Neuron (in vitro differentiated cells): ENCODE measurements around the gene EPB41.
"Not testable (repeated sequence)": the region's sequence is repeated elsewhere in the genome, so short reads cannot be mapped to it uniquely, and the experiment has no call there.

Source experiments
- H2AFZ ChIP-seq: one replicate; pipeline ENCODE4 v1.6.1; 2013; ENCODE audit warnings: low read depth, mild to moderate bottlenecking, inconsistent platforms, low read length, moderate library complexity
- H3K27me3 ChIP-seq: one replicate; pipeline ENCODE4 v1.6.1; 2013; ENCODE audit warnings: low read length; ENCODE audit not compliant: insufficient read depth
- H3K36me3 ChIP-seq: one replicate; pipeline ENCODE4 v1.6.1; 2013; ENCODE audit warnings: low read length; ENCODE audit not compliant: insufficient read depth
- H3K4me1 ChIP-seq: one replicate; pipeline ENCODE4 v1.6.1; 2013; ENCODE audit warnings: low read length; ENCODE audit not compliant: insufficient read depth
- H3K4me3 ChIP-seq: 2 replicates; pipeline ENCODE4 v1.5.1; 2013; ENCODE audit warnings: mild to moderate bottlenecking, low read length, moderate library complexity
- H3K9me3 ChIP-seq: one replicate; pipeline ENCODE4 v1.6.1; 2013; ENCODE audit warnings: low read length

Gene EPB41

DNA sequence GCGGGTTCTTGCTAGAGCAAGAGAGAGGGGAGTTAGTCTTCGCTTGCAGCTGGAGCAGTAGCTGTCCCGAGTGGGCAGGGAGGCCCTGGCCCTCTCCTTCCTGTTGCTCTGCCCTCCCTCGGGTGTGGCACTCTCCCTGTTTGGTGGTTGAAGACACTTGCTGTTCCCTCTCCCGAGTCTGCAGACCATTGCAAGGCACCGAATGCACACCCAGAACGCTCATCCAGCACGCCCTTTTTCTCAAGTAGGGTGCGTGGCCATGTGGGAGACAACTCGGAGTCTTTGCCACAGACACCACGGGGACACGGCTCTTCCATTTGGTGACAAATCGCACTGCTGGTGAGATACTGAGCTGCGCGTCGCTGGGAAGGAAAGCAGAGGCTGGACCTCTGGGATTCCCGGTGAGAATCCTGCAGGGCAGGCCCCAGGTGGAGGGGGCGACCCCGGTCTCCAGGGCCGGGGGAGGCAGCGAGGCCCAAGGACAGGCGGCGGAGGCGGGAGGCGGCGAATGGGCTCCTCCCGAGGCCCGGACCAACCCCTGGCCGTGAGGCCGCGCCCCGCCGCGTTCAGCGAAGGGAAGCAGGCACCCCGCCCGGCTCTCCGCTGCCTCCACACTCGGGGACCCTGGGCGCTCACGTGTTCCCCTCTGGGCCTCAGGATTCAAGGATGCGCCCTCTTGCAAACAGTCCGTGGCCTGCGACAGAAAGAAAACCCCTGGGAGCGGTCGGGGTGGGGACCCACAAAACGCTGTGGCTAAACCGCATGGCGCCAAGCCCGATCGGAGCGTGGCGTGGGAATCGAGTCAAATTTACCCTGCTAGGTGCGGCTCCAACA, 219.7 kb downstream of the EPB41 start:
- no peaks in the 10 kb centered on the region for H3K27me3 ChIP-seq
- H2AFZ ChIP-seq, result no peak overlapping the region
- no peaks in the 10 kb centered on the region for H3K36me3 ChIP-seq
- no peaks in the 10 kb centered on the region for H3K4me1 ChIP-seq
- H3K4me3 ChIP-seq, result no peak overlapping the region
- no peaks in the 10 kb centered on the region for H3K9me3 ChIP-seq

DNA sequence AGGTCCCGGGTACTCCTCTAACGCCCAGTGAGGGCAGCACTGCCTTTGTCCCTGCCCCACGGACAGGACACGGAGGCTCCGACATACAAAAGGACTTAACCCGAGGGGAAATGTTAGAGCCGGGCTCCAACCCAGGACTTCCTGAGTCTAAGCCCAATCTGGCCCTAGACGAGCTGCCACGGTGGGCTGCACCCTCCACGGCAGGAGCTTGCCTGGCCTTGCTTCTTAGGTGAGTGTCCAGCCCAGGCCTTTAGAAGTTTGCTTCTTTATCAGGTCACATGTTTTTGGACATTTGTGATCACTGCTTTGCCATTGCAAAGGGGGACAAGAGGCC, 220.3 kb downstream of the EPB41 start:
- Histone ChIP-seq H3K4me1 (no peaks in the 10 kb centered on the region), H3K4me3 (no peak overlapping the region), H3K9me3 (no peaks in the 10 kb centered on the region), H3K27me3 (no peaks in the 10 kb centered on the region), H2AFZ (no peak overlapping the region), H3K36me3 (no peaks in the 10 kb centered on the region)

DNA sequence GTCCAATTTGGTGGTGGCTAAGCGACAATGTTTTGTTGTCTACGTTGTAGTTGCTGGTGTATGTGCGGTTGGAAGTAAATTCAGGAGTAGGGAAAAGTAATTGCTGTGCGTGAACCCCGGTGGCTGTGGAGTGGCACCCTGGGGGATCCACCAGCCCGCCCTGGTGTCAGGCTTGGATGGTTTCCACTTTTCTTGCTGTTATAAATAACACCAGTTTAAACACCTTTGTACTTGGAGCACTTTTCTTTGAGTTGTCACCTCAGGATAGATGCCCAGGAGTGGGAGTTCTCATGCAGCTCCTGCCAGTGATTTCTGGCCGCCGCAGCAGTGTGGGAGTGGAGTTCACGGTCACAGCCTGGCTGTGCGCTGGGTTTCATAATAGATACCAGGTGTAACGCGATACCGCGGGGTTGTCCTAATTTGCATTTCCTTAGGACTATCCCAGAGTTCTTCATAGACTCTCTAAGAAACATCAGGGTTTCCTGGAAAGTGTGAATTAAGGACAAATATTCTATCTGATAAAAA, 222.1 kb downstream of the EPB41 start:
- no peaks in the 10 kb centered on the region for H3K9me3 ChIP-seq
- no peaks in the 10 kb centered on the region for H3K4me1 ChIP-seq
- no peak overlapping the region for H2AFZ ChIP-seq
- H3K27me3 ChIP-seq, result no peaks in the 10 kb centered on the region
- H3K4me3 ChIP-seq, result no peak overlapping the region
- no peaks in the 10 kb centered on the region for H3K36me3 ChIP-seq

GRCh38 chr1:29142714-29143113, 228.3 kb downstream of the EPB41 start:
- H3K9me3 ChIP-seq, result peaks cover under 1% of the 10 kb centered on the region
- no peaks in the 10 kb centered on the region for H3K27me3 ChIP-seq
- H3K4me1 ChIP-seq, result peaks cover 4% of the 10 kb centered on the region
- H3K4me3 ChIP-seq, result no peak overlapping the region
- no peak overlapping the region for H2AFZ ChIP-seq
- peaks cover 29% of the 10 kb centered on the region for H3K36me3 ChIP-seq

- H3K36me3 ChIP-seq, result peaks cover 43% of the 10 kb centered on the region
- no peaks in the 10 kb centered on the region for H3K27me3 ChIP-seq
- no peak overlapping the region for H2AFZ ChIP-seq
- peaks cover 4% of the 10 kb centered on the region for H3K4me1 ChIP-seq
- H3K9me3 ChIP-seq, result peaks cover 7% of the 10 kb centered on the region
- H3K4me3 ChIP-seq, result no peak overlapping the region
These were observed 229.8 kb downstream of the EPB41 start for GRCh38 chr1:29144178-29144577.

DNA sequence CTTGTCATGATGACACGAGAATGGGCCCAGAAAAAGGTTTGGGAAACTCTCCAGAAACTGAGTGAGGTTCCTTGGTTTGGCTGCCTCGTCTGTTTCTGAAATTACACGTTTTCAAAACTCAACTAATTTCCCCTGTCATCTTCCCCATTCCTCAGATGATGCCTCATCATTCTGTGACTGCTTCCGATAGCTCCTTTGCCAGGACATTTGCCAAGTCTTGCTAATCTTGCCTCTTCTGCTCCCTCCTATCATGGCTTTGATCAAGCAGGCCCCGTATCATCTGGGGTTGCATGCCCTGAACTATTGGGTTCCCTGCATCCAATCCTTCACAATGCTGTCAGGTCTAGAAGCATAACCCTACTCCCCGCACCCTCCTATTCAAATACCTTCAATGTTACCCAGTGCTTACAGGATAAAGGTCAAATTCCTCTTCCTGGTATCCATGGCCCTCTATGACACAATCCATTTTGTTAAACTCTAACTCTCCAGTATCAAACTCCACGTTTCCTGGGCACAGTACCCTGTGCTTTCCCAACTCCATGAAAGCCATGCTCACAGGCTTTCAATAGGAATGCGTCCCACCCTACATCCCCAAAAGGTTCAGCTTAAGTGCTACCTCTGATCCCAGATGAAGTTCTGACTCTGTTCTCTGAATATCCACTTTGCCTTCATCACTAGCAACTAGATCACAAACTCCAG, 231.5 kb downstream of the EPB41 start:
- no peaks in the 10 kb centered on the region for H3K27me3 ChIP-seq
- peaks cover 4% of the 10 kb centered on the region for H3K4me1 ChIP-seq
- H3K9me3 ChIP-seq, result peaks cover 7% of the 10 kb centered on the region
- no peak overlapping the region for H3K4me3 ChIP-seq
- H2AFZ ChIP-seq, result no peak overlapping the region
- peaks cover 59% of the 10 kb centered on the region for H3K36me3 ChIP-seq

DNA sequence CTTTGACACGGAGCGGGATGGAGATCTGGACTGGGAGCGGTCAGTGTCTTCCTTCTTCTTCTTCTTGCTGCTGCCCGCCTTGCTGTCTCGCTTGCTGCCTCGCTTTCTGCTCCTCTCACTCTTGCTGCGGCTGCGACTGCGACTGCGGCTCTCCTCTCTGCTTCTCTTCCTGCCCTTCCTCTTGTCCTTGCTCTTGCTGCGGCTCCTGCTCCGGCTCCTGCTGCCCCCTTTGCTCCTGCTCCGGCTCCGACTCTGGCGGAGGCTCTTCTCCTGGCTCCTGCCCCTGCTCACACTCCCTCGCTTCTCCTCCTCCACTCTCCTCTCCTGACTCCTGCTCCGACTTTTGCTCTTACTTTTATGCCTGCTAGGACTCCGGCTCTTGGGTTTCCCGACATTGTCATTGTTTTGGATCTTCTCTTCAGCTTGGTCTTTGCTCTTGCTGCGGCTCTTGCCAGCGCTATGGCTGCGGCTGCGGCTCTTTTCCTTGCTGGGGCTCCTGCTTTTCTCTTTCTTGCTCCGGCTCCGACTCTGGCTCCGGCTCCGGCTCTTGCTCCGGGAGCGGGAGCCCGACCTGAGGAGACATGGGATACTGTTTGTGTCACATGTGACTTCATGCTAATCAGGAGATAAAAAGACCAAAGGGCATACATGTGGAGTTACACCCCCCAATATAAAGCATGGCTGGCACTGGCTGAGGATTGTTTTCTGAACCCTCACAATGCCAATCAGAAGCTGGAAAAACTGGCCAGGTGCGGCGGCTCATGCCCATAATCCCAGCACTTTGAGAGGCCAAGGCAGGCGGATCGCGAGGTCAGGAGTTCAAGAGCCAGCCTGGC, 234.5 kb downstream of the EPB41 start:
- Histone ChIP-seq H3K27me3 (no peaks in the 10 kb centered on the region), H3K9me3 (peaks cover 7% of the 10 kb centered on the region), H3K36me3 (peaks cover 85% of the 10 kb centered on the region), H2AFZ (no peak overlapping the region), H3K4me3 (no peak overlapping the region), H3K4me1 (peaks cover 4% of the 10 kb centered on the region)

GRCh38 chr1:29150346-29150745, 236.0 kb downstream of the EPB41 start:
- H3K4me3 ChIP-seq, H3K27me3 ChIP-seq, H3K4me1 ChIP-seq, H3K9me3 ChIP-seq, H2AFZ ChIP-seq: not testable (repeated sequence)
- peaks cover 94% of the 10 kb centered on the region for H3K36me3 ChIP-seq

GRCh38 chr1:29152046-29152805, 237.9 kb downstream of the EPB41 start:
- no peaks in the 10 kb centered on the region for H3K27me3 ChIP-seq
- H3K36me3 ChIP-seq, result peaks cover 96% of the 10 kb centered on the region
- H3K9me3 ChIP-seq, result peaks cover 7% of the 10 kb centered on the region
- no peak overlapping the region for H3K4me3 ChIP-seq
- no peak overlapping the region for H2AFZ ChIP-seq
- no peaks in the 10 kb centered on the region for H3K4me1 ChIP-seq

- no peaks in the 10 kb centered on the region for H3K9me3 ChIP-seq
- H3K4me1 ChIP-seq, result no peaks in the 10 kb centered on the region
- peaks cover 88% of the 10 kb centered on the region for H3K36me3 ChIP-seq
- H3K27me3 ChIP-seq, result no peaks in the 10 kb centered on the region
- H3K4me3 ChIP-seq, result no peak overlapping the region
- H2AFZ ChIP-seq, result no peak overlapping the region
These were observed 242.3 kb downstream of the EPB41 start for GRCh38 chr1:29156543-29157268.

DNA sequence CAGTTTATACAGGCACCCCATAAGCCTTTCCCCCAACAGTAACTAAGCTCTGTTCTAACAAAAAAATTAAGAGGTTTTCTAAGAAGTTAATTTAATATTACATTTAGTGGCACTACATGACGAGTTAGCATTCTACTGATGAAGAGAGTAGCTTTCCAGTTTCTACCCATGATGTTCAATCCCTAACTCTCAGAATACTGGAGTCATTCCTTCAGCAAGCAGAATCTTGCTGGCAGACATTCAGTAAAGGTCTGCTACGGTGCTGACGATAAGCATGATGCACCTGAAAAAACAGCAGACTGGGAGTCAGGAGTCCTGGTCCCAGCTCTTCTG, 242.9 kb downstream of the EPB41 start:
- Histone ChIP-seq H3K27me3 (no peaks in the 10 kb centered on the region), H2AFZ (no peak overlapping the region), H3K4me3 (no peak overlapping the region), H3K36me3 (peaks cover 86% of the 10 kb centered on the region), H3K9me3 (no peaks in the 10 kb centered on the region), H3K4me1 (no peaks in the 10 kb centered on the region)

GRCh38 chr1:29159773-29160172, 245.4 kb downstream of the EPB41 start:
- H2AFZ ChIP-seq, result no peak overlapping the region
- H3K4me1 ChIP-seq, result peaks cover 16% of the 10 kb centered on the region
- peaks cover 69% of the 10 kb centered on the region for H3K36me3 ChIP-seq

More at GRCh38 chr1:29159773-29160172, 245.4 kb downstream of the EPB41 start:
- H3K9me3 ChIP-seq, result no peaks in the 10 kb centered on the region
- H3K27me3 ChIP-seq, result no peaks in the 10 kb centered on the region
- no peak overlapping the region for H3K4me3 ChIP-seq
